Stimulated activated CD4-positive, alpha-beta T cell treated with anti-CD3 and anti-CD28 coated beads, Interleukin-15, amount 100 ng/mL, for 48 hours (primary cell): ENCODE results near the gene HIF1AN.
"Not testable (repeated sequence)": the region's sequence is repeated elsewhere in the genome, so short reads cannot be mapped to it uniquely, and the experiment has no call there.

Experiments
- DNase-seq, 2 donors: peaks; one replicate each; pipeline ENCODE4 v3.0.0-alpha.2; 2020; ENCODE audit warnings: low read depth in 2 of 2

HIF1AN gene

GRCh38 chr10:100567249-100567648 lies 31.5 kb downstream of the HIF1AN start:
- DNase-seq = no peak

GRCh38 chr10:100567826-100568225 lies 32.1 kb downstream of the HIF1AN start:
- DNase-seq = no peak

- DNase-seq = no peak
These were observed 33.2 kb downstream of the HIF1AN start for GRCh38 chr10:100568912-100569311.

DNA sequence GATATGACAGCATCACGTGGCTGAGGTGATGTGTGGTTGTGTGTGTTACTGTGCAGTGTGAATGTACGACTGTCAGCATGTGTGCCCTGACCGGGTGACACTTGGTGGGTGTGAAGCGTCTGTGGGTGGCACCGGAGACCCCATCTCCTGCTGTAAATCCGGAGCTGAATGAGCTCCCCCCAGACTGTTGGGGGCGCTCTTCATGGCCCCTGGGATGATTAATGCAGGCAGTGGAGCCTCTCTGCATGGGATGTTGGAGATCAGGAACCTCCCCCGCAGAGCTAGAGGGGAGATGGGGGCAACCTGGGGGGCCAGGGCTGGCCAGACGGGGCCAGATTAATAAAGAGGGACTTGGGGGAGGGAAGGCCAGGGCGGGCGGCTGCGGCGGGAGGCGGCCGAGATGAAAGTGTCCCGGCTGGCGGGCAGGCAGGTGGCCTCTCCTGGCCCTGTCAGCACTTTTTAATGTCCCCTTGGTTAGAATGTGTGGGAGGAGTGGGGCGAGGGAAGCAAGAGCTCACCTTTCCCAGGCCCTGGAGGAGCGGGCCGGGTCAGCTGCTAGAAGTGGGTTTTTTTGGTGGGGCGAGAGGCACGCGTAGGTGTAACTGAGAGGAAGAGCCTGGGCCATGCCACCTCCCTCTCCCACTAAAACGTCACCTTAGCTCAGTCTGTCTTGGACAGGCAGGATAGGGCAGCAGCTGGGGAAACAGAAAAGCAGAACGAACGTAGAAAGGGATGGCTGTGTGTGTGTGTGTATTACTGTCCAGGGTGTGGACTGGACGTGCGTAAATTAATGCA lies 34.1 kb downstream of the HIF1AN start:
- no peak for DNase-seq

GRCh38 chr10:100570506-100570905 lies 34.8 kb downstream of the HIF1AN start:
- no peak for DNase-seq

DNA sequence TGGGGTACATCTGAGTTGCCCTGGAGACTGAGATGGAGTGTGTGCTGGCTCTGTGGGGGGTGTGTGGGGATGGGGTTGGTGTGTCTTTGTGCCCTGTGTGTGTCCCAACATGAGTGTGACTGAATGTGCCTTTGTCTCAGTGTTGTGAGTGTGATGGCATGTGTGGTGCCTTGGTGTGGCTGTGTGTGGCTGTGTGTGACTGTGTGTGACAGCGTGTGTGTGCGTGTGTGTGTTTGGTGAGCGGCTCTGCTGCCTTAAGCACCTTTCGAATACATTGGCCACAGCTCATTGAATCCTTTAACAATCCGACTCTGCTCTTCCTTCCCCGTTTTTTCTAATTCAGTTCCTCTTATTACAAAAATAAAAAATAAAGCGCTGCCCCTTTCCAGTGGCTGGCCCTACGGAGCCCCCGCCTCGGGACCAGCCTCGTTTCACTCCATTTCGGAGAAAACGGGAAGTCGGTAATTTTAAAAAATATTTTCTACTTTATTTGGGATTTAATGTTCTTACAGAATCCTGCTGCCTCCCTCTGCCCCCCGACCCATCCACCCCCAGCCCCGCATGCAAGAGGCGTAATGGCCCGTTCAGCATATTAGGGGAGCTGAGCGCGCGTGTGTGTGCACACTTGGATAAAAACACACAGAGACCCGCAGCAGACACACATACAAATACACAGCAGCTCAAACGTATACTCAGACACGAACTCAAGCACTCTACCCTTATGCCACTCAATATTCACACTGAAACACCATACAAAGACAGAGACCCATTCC lies 35.5 kb downstream of the HIF1AN start:
- no peak for DNase-seq

DNA sequence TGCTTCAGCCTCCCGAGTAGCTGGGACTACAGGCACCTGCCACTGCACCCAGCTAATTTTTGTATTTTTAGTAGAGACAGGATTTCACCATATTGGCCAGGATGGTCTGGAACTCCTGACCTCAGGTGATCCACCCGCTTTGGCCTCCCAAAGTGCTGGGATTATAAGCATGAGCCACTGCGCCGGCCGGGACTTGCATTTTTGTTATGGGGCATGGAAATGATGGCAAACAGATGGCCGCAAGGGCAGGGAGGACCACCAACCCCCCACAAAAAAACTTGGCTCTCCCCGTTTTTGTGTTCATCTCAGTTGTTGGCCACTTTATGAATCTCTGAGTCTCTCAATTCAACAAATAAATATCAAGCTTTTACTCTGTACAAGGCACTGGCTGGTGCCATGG lies 39.4 kb downstream of the HIF1AN start:
- DNase-seq = not testable (repeated sequence)

DNA sequence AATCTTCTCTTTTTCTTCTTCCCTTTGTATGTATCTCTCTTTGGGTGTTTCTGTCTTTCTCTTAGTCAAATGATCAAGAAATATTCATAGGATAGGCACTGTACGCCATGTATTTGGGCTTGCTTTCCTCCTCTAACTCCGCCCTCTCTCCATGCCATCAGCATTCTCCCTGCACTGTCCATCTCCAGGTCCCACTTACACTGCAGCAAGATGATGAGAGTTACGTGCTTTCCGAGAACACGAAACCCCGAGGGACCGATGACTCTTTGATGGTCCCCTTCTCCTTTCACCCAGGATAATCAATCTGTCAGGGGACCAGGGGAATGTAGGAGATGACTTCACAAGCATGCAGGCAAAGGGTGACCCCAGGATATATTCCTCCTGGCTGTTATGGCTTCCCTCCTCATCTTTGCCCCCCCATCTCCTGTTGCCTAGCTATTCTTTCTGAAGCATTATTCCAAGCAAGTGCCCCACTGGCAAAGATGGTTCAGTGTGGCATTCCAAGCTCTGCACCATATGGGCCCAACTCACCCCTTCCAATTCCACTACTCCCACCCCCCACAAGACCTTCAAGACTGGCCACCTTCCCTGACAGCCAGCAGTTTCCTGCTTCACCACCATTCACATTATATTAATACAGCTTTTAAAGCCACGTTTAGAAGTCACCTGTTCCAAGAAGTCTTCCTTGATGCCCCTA lies 40.0 kb downstream of the HIF1AN start:
- no peak for DNase-seq

DNA sequence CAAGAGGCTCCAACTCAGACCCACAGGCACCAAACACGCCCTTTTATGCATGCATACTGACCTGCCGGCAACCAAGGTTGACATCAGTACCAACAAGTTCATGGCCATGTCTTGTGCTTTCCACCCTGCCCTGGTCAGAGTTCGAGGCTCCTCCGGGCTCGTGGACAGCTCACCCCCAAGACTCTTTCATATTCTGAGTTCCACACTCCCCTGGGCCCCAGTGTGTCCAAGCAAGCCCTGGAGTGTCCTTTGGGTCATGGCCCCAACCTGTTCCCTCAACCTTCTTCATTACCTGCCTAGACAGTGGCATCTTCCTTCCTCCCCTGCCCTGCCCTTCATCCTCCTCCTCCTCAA lies 40.5 kb downstream of the HIF1AN start:
- DNase-seq = no peak

DNA sequence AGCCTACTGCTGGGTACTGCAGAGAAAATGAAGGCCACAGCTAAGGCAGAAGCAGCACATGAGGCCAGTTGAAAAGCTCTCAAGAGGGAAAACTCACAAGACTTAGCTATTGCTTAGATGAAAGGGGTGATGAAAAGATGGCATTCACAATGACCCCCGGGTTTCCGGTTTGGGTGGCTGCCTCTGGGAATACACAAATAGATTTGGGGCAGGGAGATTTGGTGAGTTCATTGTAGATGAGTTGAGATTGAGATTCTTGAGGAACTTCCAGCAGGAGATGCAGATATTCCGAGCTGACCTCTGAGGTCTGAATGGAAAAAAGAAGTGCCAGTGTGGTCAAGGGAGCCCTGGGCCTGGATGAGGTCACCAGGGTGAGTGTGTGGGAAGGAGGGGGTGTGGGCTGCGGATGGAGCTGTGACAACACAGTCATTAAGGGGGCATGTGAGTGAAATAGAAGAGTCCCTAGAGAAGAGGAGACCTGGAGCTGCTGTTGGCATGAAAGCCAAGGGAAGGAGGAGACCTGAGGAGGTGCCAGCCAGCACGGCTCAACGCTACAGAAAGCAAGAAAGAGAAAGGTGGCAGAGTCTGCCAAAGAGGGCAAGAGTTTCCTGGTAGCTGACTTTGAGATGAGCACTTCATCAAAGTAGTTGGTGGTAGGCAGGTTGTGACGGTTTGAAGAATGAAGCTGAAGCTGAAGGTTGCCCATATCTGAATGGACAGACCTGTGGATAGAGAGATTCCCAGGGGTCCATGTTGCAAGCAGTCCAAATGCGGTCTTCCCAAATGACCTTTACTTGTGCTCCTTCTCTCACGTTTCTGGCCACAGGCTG lies 43.7 kb downstream of the HIF1AN start:
- DNase-seq = no peak

DNA sequence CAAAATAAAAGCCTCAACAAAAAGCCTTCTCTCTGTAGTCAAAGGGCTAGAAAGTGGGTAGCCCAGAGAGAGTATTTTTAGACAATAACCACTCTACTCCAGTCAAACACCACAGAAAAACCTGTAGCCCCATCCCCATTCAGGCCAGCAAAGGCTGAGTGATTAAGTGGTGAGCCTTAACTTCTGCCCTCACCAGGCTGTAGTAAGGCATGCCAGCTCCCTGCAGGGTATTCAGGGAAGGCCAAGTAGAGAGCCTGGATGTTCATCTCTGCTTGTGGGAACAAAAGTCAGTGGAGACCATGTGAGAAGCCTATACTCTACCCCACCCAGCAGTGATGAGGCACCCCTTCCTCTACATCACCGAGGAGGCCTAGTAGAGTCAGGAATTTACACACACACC lies 51.2 kb downstream of the HIF1AN start:
- DNase-seq = no peak

DNA sequence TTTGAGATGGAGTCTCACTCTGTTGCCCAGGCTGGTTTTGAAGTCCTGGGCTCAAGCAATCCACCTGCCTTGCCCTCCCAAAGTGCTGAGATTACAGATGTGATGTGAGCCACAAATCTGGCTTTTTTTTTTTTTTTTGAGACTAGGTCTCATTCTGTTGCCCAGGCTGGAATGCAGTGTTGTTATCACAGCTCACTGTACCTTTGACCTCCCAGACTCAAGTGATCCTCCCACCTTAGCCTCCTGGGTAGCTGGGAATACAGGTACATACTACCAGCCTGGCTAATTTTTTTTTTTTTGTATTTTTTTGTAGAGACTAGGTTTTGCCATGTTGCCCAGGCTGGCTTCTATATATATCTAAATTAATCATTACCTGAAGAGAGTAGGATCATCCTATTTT lies 62.4 kb downstream of the HIF1AN start:
- no peak for DNase-seq

DNA sequence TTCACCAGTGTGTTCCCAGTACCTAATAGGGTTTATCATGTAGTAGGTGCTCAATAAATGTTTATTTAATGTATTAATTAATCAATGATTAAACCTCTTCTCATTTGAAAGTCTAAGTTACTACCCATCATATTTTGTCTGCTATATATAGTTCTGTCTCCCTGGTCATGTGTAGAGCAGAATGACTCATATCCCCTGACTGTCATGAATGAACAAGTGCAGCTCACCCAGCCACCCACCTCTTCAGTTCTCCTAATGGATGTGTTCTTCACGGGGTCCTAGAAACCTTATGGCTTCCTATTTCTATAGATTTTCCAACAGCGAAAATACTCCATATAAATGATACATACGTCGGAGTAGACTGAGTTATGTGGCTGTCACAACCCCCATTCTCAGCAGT lies 64.5 kb downstream of the HIF1AN start:
- no peak for DNase-seq

GRCh38 chr10:100607439-100607838 lies 71.7 kb downstream of the HIF1AN start:
- DNase-seq = no peak
